K562 (cell line): Measurements from ENCODE around the gene RALA. TPM values are rescaled to one million over a fixed set of nuclear protein-coding genes. Genes with fewer than 3 reads are reported as not detected.

Experiments
- ATAC-seq: fragments of 200-7000 bp; cut with Tn5 transposase; 3 replicates; pipeline ENCODE4 v1.9.1; 2020; ENCODE audit warnings: moderate library complexity
- BruUV-seq: library from RNA; stranded (reverse); fragments of 400-500 nt; replicated peaks from 2 replicates; lab custom pipeline; 2021; lab: Mats Ljungman, UMichigan
- CTCF ChIA-PET: fragments of 300-600 bp; formaldehyde crosslinking; extraction: SDS; loops from one replicate; lab custom pipeline; 2021; ENCODE audit warnings: low intra/inter-chr PET ratio; lab: Yijun Ruan, JAX
- POLR2A ChIA-PET: fragments of 300-600, 350-650 bp; sonication (Branson Sonifier 250); formaldehyde crosslinking; extraction: SDS; loops from one replicate; lab custom pipeline; 2021; ENCODE audit warnings: antibody characterized with exemption, inconsistent platforms; lab: Yijun Ruan, JAX
- DNase-seq, 4 experiments: peaks; one replicate each; pipeline versions ENCODE4 v3.0.0 to v3.0.0-alpha.2; 2011 to 2018; ENCODE audit warnings: low spot score in 3 of 4, mixed read lengths in 3 of 4; ENCODE audit errors: extremely low read depth in 1 of 4
- FAIRE-seq: peaks from 2 replicates; lab custom pipeline; 2011; peaks lifted over from hg19 to GRCh38; lab: Jason Lieb, UNC
- H2AFZ ChIP-seq: 2 replicates; pipeline ENCODE4 v1.6.0; 2011; ENCODE audit warnings: low read depth, low read length, control low read depth, inconsistent platforms
- H3K27ac ChIP-seq: fragments of 200-600 bp; 3 replicates; pipeline ENCODE4 v1.8.0; 2011; ENCODE audit warnings: low read depth, mild to moderate bottlenecking, control low read depth, inconsistent platforms, low read length, moderate library complexity, mixed read lengths; ENCODE audit errors: extremely low read depth
- H3K27me3 ChIP-seq, 2 experiments: fragments of 300-600 bp in 1 of 2; 2 replicates in 1 of 2; 3 replicates in 1 of 2; pipeline versions ENCODE4 v1.6.0 to v1.8.0; 2011; ENCODE audit warnings: inconsistent platforms in 2 of 2, low read length in 2 of 2, mild to moderate bottlenecking in 1 of 2, mixed read lengths in 1 of 2, moderate library complexity in 1 of 2; ENCODE audit not compliant: control insufficient read depth in 2 of 2, insufficient read depth in 2 of 2
- H3K36me3 ChIP-seq: fragments of 300-600 bp; 3 replicates; pipeline ENCODE4 v1.8.0; 2011; ENCODE audit warnings: mild to moderate bottlenecking, low read length, inconsistent platforms; ENCODE audit not compliant: control insufficient read depth, insufficient read depth
- H3K4me1 ChIP-seq, 2 experiments: fragments of 200-600 bp in 1 of 2; replicated peaks in 1 of 2; 2 replicates in 1 of 2; 3 replicates in 1 of 2; pipeline versions ENCODE4 v1.5.1 to v1.8.0; 2011; ENCODE audit warnings: inconsistent platforms in 2 of 2, low read length in 2 of 2, mild to moderate bottlenecking in 1 of 2, mixed read lengths in 1 of 2, moderate library complexity in 1 of 2; ENCODE audit not compliant: control insufficient read depth in 2 of 2, insufficient read depth in 2 of 2
- H3K4me2 ChIP-seq: 2 replicates; pipeline ENCODE4 v1.6.1; 2011; ENCODE audit warnings: low read length, control low read depth, inconsistent platforms, mixed read lengths; ENCODE audit not compliant: insufficient read depth
- H3K4me3 ChIP-seq: fragments of 200-600 bp; sonication (generic), shearing (Covaris generic); 2 replicates; pipeline ENCODE4 v1.5.1; 2016; ENCODE audit warnings: control low read depth, inconsistent platforms
- H3K79me2 ChIP-seq: fragments of 200-600 bp; 3 replicates; pipeline ENCODE4 v1.8.0; 2011; ENCODE audit warnings: low read length, inconsistent platforms; ENCODE audit not compliant: control insufficient read depth, insufficient read depth
- H3K9ac ChIP-seq, 2 experiments: 2 replicates each; pipeline versions ENCODE4 v1.6.0 to v1.6.1; 2011; ENCODE audit warnings: low read depth in 2 of 2, low read length in 2 of 2, control low read depth in 1 of 2, inconsistent platforms in 1 of 2, mild to moderate bottlenecking in 1 of 2, mixed read lengths in 1 of 2; ENCODE audit not compliant: insufficient read depth in 1 of 2
- H3K9me1 ChIP-seq: one replicate; pipeline ENCODE4 v1.6.0; 2011; ENCODE audit warnings: inconsistent platforms, mild to moderate bottlenecking, low read length, moderate library complexity; ENCODE audit not compliant: control insufficient read depth, insufficient read depth
- H3K9me3 ChIP-seq: replicated peaks from 2 replicates; pipeline ENCODE4 v1.5.1; 2011; ENCODE audit warnings: low read depth, low read length, inconsistent platforms; ENCODE audit not compliant: control insufficient read depth, insufficient read depth
- H4K20me1 ChIP-seq: replicated peaks from 2 replicates; pipeline ENCODE4 v1.6.1; 2011; ENCODE audit warnings: low read length, inconsistent platforms, mixed read lengths; ENCODE audit not compliant: control insufficient read depth, insufficient read depth
- CCNT2 ChIP-seq: IDR thresholded peaks from 2 replicates; pipeline ENCODE4 v1.6.1; 2011; ENCODE audit warnings: borderline replicate concordance, low read depth, mild to moderate bottlenecking, moderate library complexity, mixed read lengths, low read length; ENCODE audit not compliant: insufficient read length; ENCODE audit errors: extremely low read depth
- EHMT2 ChIP-seq: fragments of 450-650 bp; IDR thresholded peaks from 2 replicates; pipeline ENCODE4 v1.6.1; 2018; ENCODE audit warnings: antibody characterized with exemption
- HDAC6 ChIP-seq: IDR thresholded peaks from 2 replicates; pipeline ENCODE4 v1.6.1; 2012; ENCODE audit warnings: low read depth, mild to moderate bottlenecking, control low read depth, inconsistent platforms, low read length, moderate library complexity
- HNRNPUL1 ChIP-seq: fragments of 200-400 bp; formaldehyde crosslinking; IDR thresholded peaks from 2 replicates; pipeline ENCODE4 v1.6.1; 2017; ENCODE audit warnings: low read length
- HOXB6 ChIP-seq: fragments of 250-450 bp; sonication (Bioruptor Pico); IDR thresholded peaks from 2 replicates; pipeline ENCODE4 v1.5.1; 2022; ENCODE audit warnings: mild to moderate bottlenecking, borderline replicate concordance
- PBX2 ChIP-seq, 2 experiments: IDR thresholded peaks in 1 of 2; conservative IDR thresholded peaks in 1 of 2; 2 replicates each; pipeline ENCODE4 v1.6.1; 2016; ENCODE audit warnings: low read depth in 2 of 2, mild to moderate bottlenecking in 1 of 2, missing compliant biosample characterization in 1 of 2, missing genetic modification characterization in 1 of 2, moderate library complexity in 1 of 2
- PKNOX1 ChIP-seq: fragments of 450-650 bp; IDR thresholded peaks from 2 replicates; pipeline ENCODE4 v1.6.1; 2016
- RAD21 ChIP-seq, 2 experiments: fragments of 250-450 bp in 1 of 2; fragments of 450-650 bp in 1 of 2; sonication (Bioruptor Pico) in 1 of 2; formaldehyde crosslinking in 1 of 2; IDR thresholded peaks in 1 of 2; conservative IDR thresholded peaks in 1 of 2; 2 replicates each; pipeline versions ENCODE4 v1.4.0 to v1.8.0; 2020 to 2022; ENCODE audit warnings: mild to moderate bottlenecking in 2 of 2, moderate library complexity in 1 of 2
- RAD51 ChIP-seq: fragments of 450-650 bp; IDR thresholded peaks from 2 replicates; pipeline ENCODE4 v1.7.1; 2016; ENCODE audit warnings: low read depth, mild to moderate bottlenecking, borderline replicate concordance
- RBM25 ChIP-seq: fragments of 200-400 bp; formaldehyde crosslinking; IDR thresholded peaks from 2 replicates; pipeline ENCODE4 v1.6.1; 2018; ENCODE audit warnings: low read length, low read depth, moderate library complexity; ENCODE audit not compliant: severe bottlenecking
- TBL1XR1 ChIP-seq, 2 experiments: IDR thresholded peaks; 2 replicates each; pipeline ENCODE4 v1.6.1; 2012; ENCODE audit warnings: improper control_type of control experiment in 2 of 2, low read length in 2 of 2, mild to moderate bottlenecking in 1 of 2
- ZBTB26 ChIP-seq: fragments of 450-650 bp; formaldehyde crosslinking; IDR thresholded peaks from 2 replicates; pipeline ENCODE4 v1.4.0; 2022; ENCODE audit warnings: missing genetic modification characterization
- ZBTB7A ChIP-seq: IDR thresholded peaks from 2 replicates; pipeline ENCODE4 v1.6.1; 2011; ENCODE audit warnings: low read depth, mild to moderate bottlenecking, low read length, moderate library complexity, borderline replicate concordance; ENCODE audit not compliant: control insufficient read depth
- ZNF212 ChIP-seq: fragments of 450-650 bp; formaldehyde crosslinking; IDR thresholded peaks from 2 replicates; pipeline ENCODE4 v1.4.0; 2020; ENCODE audit warnings: mild to moderate bottlenecking
- ZSCAN29 ChIP-seq: fragments of 450-650 bp; IDR thresholded peaks from 2 replicates; pipeline ENCODE4 v1.6.1; 2017
- ZSCAN32 ChIP-seq: fragments of 450-650 bp; formaldehyde crosslinking; IDR thresholded peaks from 2 replicates; pipeline ENCODE4 v1.4.0; 2020; ENCODE audit warnings: mild to moderate bottlenecking, moderate library complexity
- WGBS: fragments of 100-300 bp; shearing (Covaris generic); methylation state at CpG from one replicate; pipeline ENCODE4 v1.1.6; 2016; ENCODE audit warnings: low coverage, mixed read lengths; ENCODE audit not compliant: insufficient coverage; ENCODE audit errors: missing lambda C conversion rate; 5-methylcytosine and 5-hydroxymethylcytosine counted together
- in situ Hi-C: fragments of 300-500 bp; cut with MboI; formaldehyde crosslinking; loops from 4 replicates; pipeline ENCODE4 v1.15.0; 2018; ENCODE audit warnings: inconsistent platforms, mixed read lengths
- intact Hi-C: fragments of 100-400 bp; cut with micrococcal nuclease; formaldehyde crosslinking; loops from 2 replicates; pipeline ENCODE4 v1.14.2; 2022
- polyA plus RNA-seq, 8 experiments: library from polyadenylated mRNA; depleted of rRNA in 4 of 8; stranded (reverse) in 5 of 8; unstranded in 3 of 8; fragments of >200 nt; fragmentation: Nextera tagmentation in 2 of 8; fragmentation: Illumina TruSeq in 1 of 8; extraction: Ambion mirVana in 2 of 8; extraction: Trizol in 1 of 8; gene quantifications; 2 replicates each; pipeline versions ENCODE4 v1.2.1 to v1.2.3, GENCODE V29; 2011 to 2014; ENCODE audit warnings: inconsistent platforms in 1 of 8, missing spikeins in 1 of 8
- total RNA-seq, 7 experiments: library from RNA; depleted of rRNA in 6 of 7; stranded (reverse); fragments of >200 nt in 6 of 7; fragmentation: Illumina TruSeq in 2 of 7; extraction: Trizol in 2 of 7; gene quantifications; 2 replicates each; pipeline versions ENCODE4 v1.2.1 to v1.2.3, GENCODE V29; 2011 to 2021; ENCODE audit warnings: low replicate concordance in 1 of 7

RALA gene
- total and polyA plus RNA-seq, 9 of the 15 experiments (the other 6 are each of a cell fraction or from before 2014, with no cell fraction given): 7.2 to 28.0 (median 25.7) TPM

GRCh38 chr7:39605087-39605486 is 18.3 kb upstream of the RALA start:
- WGBS: 30% methylated on average over 1 of the region's 1 CpG
- DNase-seq (no peak), ATAC-seq (no peak), FAIRE-seq (no peak)
- Histone ChIP-seq H3K79me2 (no peaks in the 10 kb centered on the region), H3K4me2 (no peak overlapping the region), H3K4me1 (peaks cover 4 to 6% of the 10 kb centered on the region in 2 experiments; a peak in 3 of 5 replicates), H3K4me3 (no peak overlapping the region), H3K9me1 (no peaks in the 10 kb centered on the region), H3K27ac (no peak overlapping the region), H3K36me3 (no peaks in the 10 kb centered on the region), H2AFZ (no peak overlapping the region), H3K27me3 (no peaks in the 10 kb centered on the region), H3K9me3 (no peaks in the 10 kb centered on the region), H3K9ac (no peak overlapping the region), H4K20me1 (no peaks in the 10 kb centered on the region)
- CTCF ChIA-PET: no interaction called here
- in situ Hi-C loops: no loop called here
- POLR2A ChIA-PET: interaction anchor here (0.8 kb wide), 1 partner anchor 152 kb away, joined by 3 read pairs; no protein-coding TSS in a partner anchor
- intact Hi-C loops: no loop called here
- TF ChIP-seq CCNT2: no peak
- no peak for TF ChIP-seq HOXB6
- TF ChIP-seq RAD21 (CRISPR knock-in tag; conservative IDR thresholded peaks at IDR 0.05 in 1 of 2, IDR thresholded peaks at IDR 0.05 in 1 of 2): no peak
- no peak for TF ChIP-seq HNRNPUL1
- no peak for TF ChIP-seq ZSCAN32
- TF ChIP-seq ZBTB26 (CRISPR knock-in tag): no peak
- TF ChIP-seq ZNF212 (CRISPR knock-in tag): no peak
- no peak for TF ChIP-seq ZBTB7A
- no peak for TF ChIP-seq RBM25
- no peak for TF ChIP-seq PKNOX1
- TF ChIP-seq ZSCAN29: no peak
- no peak for TF ChIP-seq HDAC6
- no peak for TF ChIP-seq TBL1XR1 (IDR thresholded peaks at IDR 0.05; ENCODE audit: low read length in 2 of 2)
- TF ChIP-seq RAD51: no peak
- no peak for TF ChIP-seq EHMT2
- no peak for TF ChIP-seq PBX2 (CRISPR knock-in tag; IDR thresholded peaks at IDR 0.05; ENCODE audit: low read depth)
- no peak for TF ChIP-seq PBX2 (tag; conservative IDR thresholded peaks at IDR 0.05; ENCODE audit: low read depth)
- no TSS peak for BruUV-seq
